Adipocyte (in vitro differentiated cells): ENCODE data around the gene NSA2.
"Not testable (repeated sequence)": the region's sequence is repeated elsewhere in the genome, so short reads cannot be mapped to it uniquely, and the experiment has no call there.

Source experiments
- DNase-seq: peaks from one replicate; pipeline ENCODE4 v3.0.0-alpha.2; 2015; ENCODE audit warnings: low read depth
- H3K27me3 ChIP-seq: replicated peaks from 2 replicates; pipeline ENCODE4 v1.7.0; 2013; ENCODE audit warnings: mild to moderate bottlenecking, low read length, moderate library complexity; ENCODE audit not compliant: control insufficient read depth, insufficient read depth
- H3K36me3 ChIP-seq: 2 replicates; pipeline ENCODE4 v1.7.0; 2013; ENCODE audit warnings: low read length, mild to moderate bottlenecking, moderate library complexity; ENCODE audit not compliant: control insufficient read depth, insufficient read depth, severe bottlenecking
- H3K4me1 ChIP-seq: 2 replicates; pipeline ENCODE4 v1.7.0; 2013; ENCODE audit warnings: mild to moderate bottlenecking, low read length, moderate library complexity; ENCODE audit not compliant: control insufficient read depth, insufficient read depth
- H3K4me3 ChIP-seq: 2 replicates; pipeline ENCODE4 v1.7.0; 2013; ENCODE audit warnings: mild to moderate bottlenecking, low read length, moderate library complexity
- H3K9ac ChIP-seq: 2 replicates; pipeline ENCODE4 v1.7.0; 2013; ENCODE audit warnings: mild to moderate bottlenecking, low read length, moderate library complexity
- H3K9me3 ChIP-seq: 2 replicates; pipeline ENCODE4 v1.7.0; 2013; ENCODE audit warnings: mild to moderate bottlenecking, low read length, moderate library complexity; ENCODE audit not compliant: control insufficient read depth

Gene NSA2

GRCh38 chr5:74766418-74766848 lies 616 bp upstream of the NSA2 start:
- H3K9me3 ChIP-seq, result no peaks in the 10 kb centered on the region
- H3K36me3 ChIP-seq, result peaks cover 38% of the 10 kb centered on the region
- peak overlapping the region; percentile 98 for H3K4me3 ChIP-seq
- DNase-seq, result peak; percentile 81
- peaks cover 33% of the 10 kb centered on the region for H3K4me1 ChIP-seq
- peak overlapping the region; percentile 95 for H3K9ac ChIP-seq
- no peaks in the 10 kb centered on the region for H3K27me3 ChIP-seq

- Histone ChIP-seq H3K27me3 (no peaks in the 10 kb centered on the region), H3K36me3 (peaks cover 32% of the 10 kb centered on the region), H3K4me1 (peaks cover 31% of the 10 kb centered on the region), H3K9me3 (no peaks in the 10 kb centered on the region), H3K4me3 (peak overlapping the region; percentile 98), H3K9ac (peak overlapping the region; percentile 95)
- peak; percentile 70 for DNase-seq
Observed at GRCh38 chr5:74767579-74767913, 497 bp downstream of the NSA2 start.

GRCh38 chr5:74772359-74772758 lies 5.3 kb downstream of the NSA2 start:
- Histone ChIP-seq H3K36me3 (peaks cover 77% of the 10 kb centered on the region), H3K27me3 (no peaks in the 10 kb centered on the region), H3K9me3 (no peaks in the 10 kb centered on the region), H3K4me3 (no peak overlapping the region), H3K4me1 (peaks cover 6% of the 10 kb centered on the region), H3K9ac (no peak overlapping the region)
- DNase-seq, result peak; percentile 7

GRCh38 chr5:74778609-74779008 lies 11.6 kb downstream of the NSA2 start:
- Histone ChIP-seq H3K36me3 (peaks cover 49% of the 10 kb centered on the region), H3K4me1 (no peaks in the 10 kb centered on the region), H3K9me3 (no peaks in the 10 kb centered on the region), H3K4me3 (no peak overlapping the region), H3K27me3 (no peaks in the 10 kb centered on the region), H3K9ac (no peak overlapping the region)
- no peak for DNase-seq

- H3K36me3 ChIP-seq, result no peaks in the 10 kb centered on the region
- H3K4me3 ChIP-seq, result no peak overlapping the region
- DNase-seq, result no peak
- no peaks in the 10 kb centered on the region for H3K4me1 ChIP-seq
- no peak overlapping the region for H3K9ac ChIP-seq
- H3K27me3 ChIP-seq, result no peaks in the 10 kb centered on the region
- peaks cover 8% of the 10 kb centered on the region for H3K9me3 ChIP-seq
Observed at GRCh38 chr5:74786851-74787250, 19.8 kb downstream of the NSA2 start.

GRCh38 chr5:74787424-74787823 lies 20.4 kb downstream of the NSA2 start:
- no peak overlapping the region for H3K9ac ChIP-seq
- no peaks in the 10 kb centered on the region for H3K27me3 ChIP-seq
- no peak for DNase-seq
- H3K9me3 ChIP-seq, result peaks cover 10% of the 10 kb centered on the region
- no peak overlapping the region for H3K4me3 ChIP-seq
- no peaks in the 10 kb centered on the region for H3K4me1 ChIP-seq
- no peaks in the 10 kb centered on the region for H3K36me3 ChIP-seq

- H3K4me1 ChIP-seq, H3K9ac ChIP-seq, H3K27me3 ChIP-seq, H3K36me3 ChIP-seq, H3K4me3 ChIP-seq, DNase-seq: not testable (repeated sequence)
- peaks cover 10% of the 10 kb centered on the region for H3K9me3 ChIP-seq
Observed at GRCh38 chr5:74791669-74792068, 24.6 kb downstream of the NSA2 start.

GRCh38 chr5:74798977-74799911 lies 32.2 kb downstream of the NSA2 start:
- H3K4me1 ChIP-seq, result no peaks in the 10 kb centered on the region
- no peak overlapping the region for H3K4me3 ChIP-seq
- no peak overlapping the region for H3K9ac ChIP-seq
- no peaks in the 10 kb centered on the region for H3K9me3 ChIP-seq
- no peaks in the 10 kb centered on the region for H3K27me3 ChIP-seq
- DNase-seq, result no peak
- H3K36me3 ChIP-seq, result no peaks in the 10 kb centered on the region

- DNase-seq, result no peak
- Histone ChIP-seq H3K9me3 (no peaks in the 10 kb centered on the region), H3K36me3 (no peaks in the 10 kb centered on the region), H3K9ac (no peak overlapping the region), H3K4me3 (no peak overlapping the region), H3K4me1 (no peaks in the 10 kb centered on the region), H3K27me3 (no peaks in the 10 kb centered on the region)
Observed at GRCh38 chr5:74801197-74801596, 34.1 kb downstream of the NSA2 start.

GRCh38 chr5:74801941-74802340 lies 34.9 kb downstream of the NSA2 start:
- Histone ChIP-seq H3K4me1 (no peaks in the 10 kb centered on the region), H3K9ac (no peak overlapping the region), H3K27me3 (no peaks in the 10 kb centered on the region), H3K9me3 (no peaks in the 10 kb centered on the region), H3K36me3 (no peaks in the 10 kb centered on the region), H3K4me3 (no peak overlapping the region)
- no peak for DNase-seq

- Histone ChIP-seq H3K4me1 (no peaks in the 10 kb centered on the region), H3K36me3 (no peaks in the 10 kb centered on the region), H3K4me3 (no peak overlapping the region), H3K9me3 (no peaks in the 10 kb centered on the region), H3K27me3 (no peaks in the 10 kb centered on the region), H3K9ac (no peak overlapping the region)
- no peak for DNase-seq
Observed at GRCh38 chr5:74810915-74811314, 43.9 kb downstream of the NSA2 start.

GRCh38 chr5:74816875-74817274 lies 49.8 kb downstream of the NSA2 start:
- Histone ChIP-seq H3K9ac (no peak overlapping the region), H3K4me1 (no peaks in the 10 kb centered on the region), H3K4me3 (no peak overlapping the region), H3K9me3 (no peaks in the 10 kb centered on the region), H3K27me3 (no peaks in the 10 kb centered on the region), H3K36me3 (no peaks in the 10 kb centered on the region)
- DNase-seq, result no peak
